Breast epithelium (tissue), 4 donors: ENCODE results near the gene GAL3ST1. TPM values are rescaled to one million over a fixed set of nuclear protein-coding genes. Genes with fewer than 3 reads are reported as not detected.
A peak's percentile ranks its signal among the peaks of the same experiment; 100 is the strongest.
"Not testable (repeated sequence)": the region's sequence is repeated elsewhere in the genome, so short reads cannot be mapped to it uniquely, and the experiment has no call there.

ENCODE experiments used
- DNase-seq, 2 donors: peaks; one replicate each; pipeline ENCODE4 v3.0.0-alpha.2; 2019; ENCODE audit warnings: low spot score in 2 of 2
- H3K27ac ChIP-seq, 2 donors: fragments of 200-600 bp; sonication (generic) in 1 of 2; one replicate each; pipeline ENCODE4 v1.5.1; 2016 to 2019; ENCODE audit warnings: mild to moderate bottlenecking in 1 of 2
- H3K27me3 ChIP-seq, 2 donors: fragments of 200-600 bp; sonication (generic) in 1 of 2; one replicate each; pipeline versions ENCODE4 v1.5.1 to v1.6.0; 2017 to 2019; ENCODE audit warnings: control low read depth in 1 of 2, mild to moderate bottlenecking in 1 of 2
- H3K36me3 ChIP-seq: fragments of 200-600 bp; one replicate; pipeline ENCODE4 v1.5.1; 2019
- H3K4me1 ChIP-seq, 2 donors: fragments of 200-600 bp; sonication (generic); one replicate each; pipeline ENCODE4 v1.5.1; 2016 to 2019; ENCODE audit warnings: control low read depth in 1 of 2
- H3K4me3 ChIP-seq, 3 donors: fragments of 200-600 bp; sonication (generic); 1 replicate in 2 of 3; 2 replicates in 1 of 3; pipeline ENCODE4 v1.5.1; 2016 to 2019; ENCODE audit warnings: mild to moderate bottlenecking in 3 of 3, moderate library complexity in 2 of 3
- H3K9me3 ChIP-seq, 2 donors: fragments of 200-600 bp; sonication (generic) in 1 of 2; one replicate each; pipeline ENCODE4 v1.5.1; 2016 to 2019; ENCODE audit warnings: control low read depth in 1 of 2
- POLR2A ChIP-seq: fragments of 450-650 bp; IDR thresholded peaks from one replicate; pipeline ENCODE4 v1.6.1; 2016; ENCODE audit warnings: antibody characterized with exemption, mild to moderate bottlenecking, moderate library complexity
- POLR2AphosphoS5 ChIP-seq, 3 donors: sonication (generic); formaldehyde crosslinking; IDR thresholded peaks; one replicate each; pipeline ENCODE4 v1.6.1; 2017; ENCODE audit warnings: antibody characterized with exemption in 3 of 3
- intact Hi-C: fragments of 100-400 bp; cut with DNase I; formaldehyde crosslinking; loops from one replicate; pipeline ENCODE4 v1.15.1; 2023; ENCODE audit warnings: low total_unique reads
- total RNA-seq, 3 donors: library from RNA; depleted of rRNA; stranded (reverse); fragments of >200 nt; gene quantifications; one replicate each; pipeline ENCODE4 v1.1.0, GENCODE V29; 2016
- TF ChIP-seq, protein P1 (sequence below), 3 donors: fragments of 450-650 bp; IDR thresholded peaks; one replicate each; pipeline ENCODE4 v1.5.1; 2016 to 2017; ENCODE audit warnings: antibody characterized with exemption in 3 of 3, mild to moderate bottlenecking in 3 of 3, moderate library complexity in 3 of 3

The GAL3ST1 gene
- total RNA-seq, 3 donors from 2014 or later = 1.3 to 2.6 (median 1.3) TPM

DNA sequence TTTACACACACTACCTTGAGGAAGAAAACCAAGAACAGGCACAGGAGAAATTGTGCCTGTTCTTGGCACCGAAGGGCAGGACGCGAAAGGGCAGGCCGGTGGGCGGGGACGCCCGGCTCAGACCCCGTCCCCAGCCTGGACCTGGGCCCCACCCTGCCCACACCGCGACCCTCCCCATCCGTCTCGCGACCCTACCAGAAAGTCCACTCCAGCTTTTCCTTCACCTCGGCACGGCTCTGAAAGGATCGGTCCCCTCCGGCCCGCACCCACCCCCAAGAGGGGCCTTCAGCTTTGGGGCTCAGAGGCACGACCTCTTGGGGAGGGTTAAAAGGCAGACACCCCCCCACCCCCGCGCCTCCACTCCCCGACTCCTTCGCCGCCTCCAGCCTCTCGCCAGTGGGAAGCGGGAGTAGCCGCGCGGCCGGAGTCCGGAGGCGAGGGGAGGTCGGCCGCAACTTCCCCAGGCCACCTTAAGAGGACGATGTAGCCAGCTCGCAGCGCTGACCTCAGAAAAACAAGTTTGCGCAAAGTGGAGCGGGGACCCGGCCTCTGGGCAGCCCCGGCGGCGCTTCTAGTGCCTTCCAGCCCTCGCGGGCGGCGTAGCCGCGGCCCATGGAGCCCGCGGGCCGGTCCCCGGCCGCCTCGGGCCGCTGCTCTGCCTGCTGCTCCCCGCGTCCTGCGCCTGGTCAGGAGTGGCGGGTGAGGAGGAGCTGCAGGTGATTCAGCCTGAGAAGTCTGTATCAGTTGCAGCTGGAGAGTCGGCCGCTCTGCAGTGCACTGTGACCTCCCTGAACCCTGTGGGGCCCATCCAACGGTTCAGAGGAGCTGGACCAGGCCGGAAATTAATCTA, 32.3 kb downstream of the GAL3ST1 start:
- DNase-seq = no peak
- no peak overlapping the region for H3K27ac ChIP-seq
- peaks cover 0 to 18% of the 10 kb centered on the region in 2 donors for H3K27me3 ChIP-seq

DNA sequence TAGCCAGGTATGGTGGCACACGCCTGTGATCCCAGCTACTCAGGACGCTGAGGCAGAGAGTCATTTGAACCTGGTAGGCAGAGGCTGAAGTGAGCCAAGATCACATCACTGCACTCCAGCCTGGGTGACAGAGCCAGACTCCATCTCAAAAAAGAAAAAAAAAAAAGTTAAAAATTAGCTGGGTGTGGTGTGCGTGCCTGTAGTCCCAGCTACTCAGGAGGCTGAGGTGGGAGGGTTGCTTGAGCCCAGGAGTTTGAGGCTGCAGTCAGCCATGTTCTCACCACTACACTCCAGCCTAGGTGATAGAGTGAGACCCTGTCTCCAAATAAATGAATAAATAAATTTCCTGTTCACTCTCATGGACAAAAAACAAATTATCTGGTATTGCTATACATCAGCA, 33.0 kb downstream of the GAL3ST1 start:
- H3K4me3 ChIP-seq = peak overlapping the region in 1 of 3 donors; percentile 65
- intact Hi-C loops = not testable (repeated sequence)

More for the DNA sequence above, 32.3 kb downstream of the GAL3ST1 start:
- no peaks in the 10 kb centered on the region for H3K9me3 ChIP-seq
- TF ChIP-seq POLR2AphosphoS5 (IDR thresholded peaks at IDR 0.05) (no peak), POLR2A (no peak)
- TF ChIP-seq, protein P1, sequence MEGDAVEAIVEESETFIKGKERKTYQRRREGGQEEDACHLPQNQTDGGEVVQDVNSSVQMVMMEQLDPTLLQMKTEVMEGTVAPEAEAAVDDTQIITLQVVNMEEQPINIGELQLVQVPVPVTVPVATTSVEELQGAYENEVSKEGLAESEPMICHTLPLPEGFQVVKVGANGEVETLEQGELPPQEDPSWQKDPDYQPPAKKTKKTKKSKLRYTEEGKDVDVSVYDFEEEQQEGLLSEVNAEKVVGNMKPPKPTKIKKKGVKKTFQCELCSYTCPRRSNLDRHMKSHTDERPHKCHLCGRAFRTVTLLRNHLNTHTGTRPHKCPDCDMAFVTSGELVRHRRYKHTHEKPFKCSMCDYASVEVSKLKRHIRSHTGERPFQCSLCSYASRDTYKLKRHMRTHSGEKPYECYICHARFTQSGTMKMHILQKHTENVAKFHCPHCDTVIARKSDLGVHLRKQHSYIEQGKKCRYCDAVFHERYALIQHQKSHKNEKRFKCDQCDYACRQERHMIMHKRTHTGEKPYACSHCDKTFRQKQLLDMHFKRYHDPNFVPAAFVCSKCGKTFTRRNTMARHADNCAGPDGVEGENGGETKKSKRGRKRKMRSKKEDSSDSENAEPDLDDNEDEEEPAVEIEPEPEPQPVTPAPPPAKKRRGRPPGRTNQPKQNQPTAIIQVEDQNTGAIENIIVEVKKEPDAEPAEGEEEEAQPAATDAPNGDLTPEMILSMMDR (IDR thresholded peaks at IDR 0.05) = no peak
- peak overlapping the region; percentile 21 to 65 (median 49) for H3K4me3 ChIP-seq
- intact Hi-C loops = no loop called here
- H3K36me3 ChIP-seq = no peaks in the 10 kb centered on the region
- H3K4me1 ChIP-seq = no peaks in the 10 kb centered on the region

DNA sequence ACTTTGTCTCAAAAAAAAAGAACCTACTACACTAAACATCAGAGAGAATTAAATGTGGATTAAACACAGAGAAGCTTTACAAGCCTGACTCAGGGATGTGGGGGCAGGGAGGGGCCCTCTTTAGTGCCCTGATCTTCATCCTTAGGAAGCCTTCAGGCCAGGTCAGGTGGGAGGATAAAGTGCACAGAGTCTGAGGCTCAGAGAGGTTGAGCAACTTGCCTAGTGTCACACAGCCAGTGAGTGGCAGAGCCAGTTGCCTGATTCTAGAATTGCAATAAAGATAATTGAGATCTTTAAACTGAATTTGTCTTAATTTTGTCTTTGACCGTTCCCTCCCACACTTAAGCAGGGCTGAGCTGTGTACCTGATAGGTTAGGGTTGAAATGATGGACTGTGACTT, 35.1 kb downstream of the GAL3ST1 start:
- H3K27me3 ChIP-seq = peaks cover 0 to 18% of the 10 kb centered on the region in 2 donors
- no peak overlapping the region for H3K27ac ChIP-seq
- H3K9me3 ChIP-seq = no peaks in the 10 kb centered on the region
- DNase-seq = no peak
- no peaks in the 10 kb centered on the region for H3K36me3 ChIP-seq
- no peaks in the 10 kb centered on the region for H3K4me1 ChIP-seq
- TF ChIP-seq POLR2A (no peak), POLR2AphosphoS5 (IDR thresholded peaks at IDR 0.05) (no peak)
- TF ChIP-seq, protein P1 (IDR thresholded peaks at IDR 0.05) = no peak
- intact Hi-C loops = no loop called here
- no peak overlapping the region for H3K4me3 ChIP-seq

More for the DNA sequence above, 33.0 kb downstream of the GAL3ST1 start:
- not testable (repeated sequence) for H3K27ac ChIP-seq, H3K36me3 ChIP-seq, H3K9me3 ChIP-seq, DNase-seq, H3K4me1 ChIP-seq
- peaks cover 0 to 18% of the 10 kb centered on the region in 2 donors for H3K27me3 ChIP-seq

DNA sequence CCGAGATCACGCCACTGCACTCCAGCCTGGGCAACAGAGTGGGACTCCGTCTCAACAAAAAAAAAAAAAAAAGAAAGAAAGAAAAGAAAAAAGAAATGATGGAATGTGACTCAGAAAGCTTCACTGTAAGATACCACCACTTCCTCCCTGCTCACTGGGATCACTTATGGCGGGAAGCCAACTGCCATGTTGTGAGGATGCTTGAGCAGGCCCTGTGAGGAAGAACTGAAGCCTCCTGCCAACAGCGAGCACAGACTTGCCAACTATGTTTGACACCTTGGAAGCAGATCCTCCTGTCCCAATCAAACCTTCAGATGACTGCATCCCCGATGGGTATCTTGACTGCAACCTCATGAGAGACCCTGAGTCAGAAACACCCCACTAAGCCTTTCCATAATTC, 36.2 kb downstream of the GAL3ST1 start:
- H3K27me3 ChIP-seq = peaks cover 0 to 9% of the 10 kb centered on the region in 2 donors
- no peak overlapping the region for H3K27ac ChIP-seq
- TF ChIP-seq POLR2AphosphoS5 (IDR thresholded peaks at IDR 0.05) (no peak), POLR2A (no peak)
- TF ChIP-seq, protein P1 (IDR thresholded peaks at IDR 0.05) = no peak
- H3K9me3 ChIP-seq = no peaks in the 10 kb centered on the region
- intact Hi-C loops = no loop called here
- no peaks in the 10 kb centered on the region for H3K36me3 ChIP-seq
- DNase-seq = no peak
- H3K4me3 ChIP-seq = no peak overlapping the region
- no peaks in the 10 kb centered on the region for H3K4me1 ChIP-seq

DNA sequence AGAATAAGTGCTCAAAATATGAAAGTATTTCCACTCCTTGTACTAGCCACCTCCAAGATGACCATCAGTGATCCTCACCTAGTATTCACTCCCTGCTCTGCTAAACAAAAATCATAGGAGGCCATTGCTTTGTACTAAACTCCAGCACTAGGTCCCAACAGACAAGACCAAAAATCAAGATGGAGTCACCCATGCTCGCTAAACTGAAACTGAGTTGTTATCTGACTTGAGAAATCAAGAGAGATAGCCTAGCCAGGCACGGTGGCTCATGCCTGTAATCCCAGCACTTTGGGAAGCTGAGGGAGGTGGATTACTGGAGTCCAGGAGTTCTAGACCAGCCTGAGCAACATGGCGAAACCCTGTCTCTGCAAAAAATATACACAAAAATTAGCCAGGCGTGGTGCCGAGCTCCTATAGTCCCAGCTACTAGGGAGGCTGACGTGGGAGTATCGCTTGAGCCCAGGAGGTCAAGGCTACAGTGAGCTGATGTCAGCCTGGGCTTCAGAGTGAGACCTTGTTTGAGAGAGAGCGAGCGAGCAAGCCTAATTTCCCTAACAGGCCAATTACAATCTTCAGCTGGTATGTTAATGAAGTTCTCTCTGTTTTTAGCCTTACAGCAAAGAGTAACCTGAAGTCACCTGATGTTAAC, 37.3 kb downstream of the GAL3ST1 start:
- TF ChIP-seq POLR2AphosphoS5 (IDR thresholded peaks at IDR 0.05) (no peak), POLR2A (no peak)
- TF ChIP-seq, protein P1 (IDR thresholded peaks at IDR 0.05) = no peak
- Histone ChIP-seq H3K27ac (no peak overlapping the region), H3K4me3 (no peak overlapping the region), H3K27me3 (no peaks in the 10 kb centered on the region), H3K4me1 (no peaks in the 10 kb centered on the region), H3K36me3 (no peaks in the 10 kb centered on the region), H3K9me3 (no peaks in the 10 kb centered on the region)
- intact Hi-C loops = no loop called here
- no peak for DNase-seq
